ENCODE results near the gene ATP6V0A4. TPM values are rescaled to one million over a fixed set of nuclear protein-coding genes. Genes with fewer than 3 reads are reported as not detected.
"Not testable (repeated sequence)": the region's sequence is repeated elsewhere in the genome, so short reads cannot be mapped to it uniquely, and the experiment has no call there.

Gene ATP6V0A4
- total RNA-seq, 1 donor from 2014 or later = not detected

DNA sequence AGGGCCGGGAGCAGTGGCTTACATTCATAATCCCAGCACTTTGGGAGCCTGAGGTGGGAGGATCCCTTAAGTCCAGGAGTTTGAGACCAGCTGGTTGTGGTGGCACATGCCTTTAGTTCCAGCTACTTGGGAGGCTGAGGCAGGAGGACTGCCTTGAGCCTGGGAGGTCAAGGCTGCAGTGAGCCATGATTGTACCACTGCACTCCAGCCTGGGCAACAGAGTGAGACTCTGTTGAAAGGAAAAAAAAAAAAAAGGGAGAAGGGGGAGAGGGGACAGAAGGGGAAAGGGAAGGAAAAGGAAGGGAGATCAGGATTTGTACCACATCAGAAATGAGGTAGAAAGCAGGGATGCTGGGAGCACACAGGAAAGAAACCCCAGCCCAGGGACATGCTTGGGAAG, 58.1 kb downstream of the ATP6V0A4 start:
- Mint-ChIP-seq H3K4me3 (ENCODE audit: unreplicated experiment) (no peak overlapping the region), H3K4me1 (ENCODE audit: unreplicated experiment) (no peaks in the 10 kb centered on the region), H3K27ac (ENCODE audit: unreplicated experiment) (no peak overlapping the region), H3K9me3 (ENCODE audit: unreplicated experiment) (no peaks in the 10 kb centered on the region), H3K27me3 (ENCODE audit: unreplicated experiment) (no peaks in the 10 kb centered on the region), H3K36me3 (ENCODE audit: low read depth, unreplicated experiment) (no peaks in the 10 kb centered on the region)
- TF ChIP-seq, protein P1, sequence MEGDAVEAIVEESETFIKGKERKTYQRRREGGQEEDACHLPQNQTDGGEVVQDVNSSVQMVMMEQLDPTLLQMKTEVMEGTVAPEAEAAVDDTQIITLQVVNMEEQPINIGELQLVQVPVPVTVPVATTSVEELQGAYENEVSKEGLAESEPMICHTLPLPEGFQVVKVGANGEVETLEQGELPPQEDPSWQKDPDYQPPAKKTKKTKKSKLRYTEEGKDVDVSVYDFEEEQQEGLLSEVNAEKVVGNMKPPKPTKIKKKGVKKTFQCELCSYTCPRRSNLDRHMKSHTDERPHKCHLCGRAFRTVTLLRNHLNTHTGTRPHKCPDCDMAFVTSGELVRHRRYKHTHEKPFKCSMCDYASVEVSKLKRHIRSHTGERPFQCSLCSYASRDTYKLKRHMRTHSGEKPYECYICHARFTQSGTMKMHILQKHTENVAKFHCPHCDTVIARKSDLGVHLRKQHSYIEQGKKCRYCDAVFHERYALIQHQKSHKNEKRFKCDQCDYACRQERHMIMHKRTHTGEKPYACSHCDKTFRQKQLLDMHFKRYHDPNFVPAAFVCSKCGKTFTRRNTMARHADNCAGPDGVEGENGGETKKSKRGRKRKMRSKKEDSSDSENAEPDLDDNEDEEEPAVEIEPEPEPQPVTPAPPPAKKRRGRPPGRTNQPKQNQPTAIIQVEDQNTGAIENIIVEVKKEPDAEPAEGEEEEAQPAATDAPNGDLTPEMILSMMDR (IDR thresholded peaks at IDR 0.05; ENCODE audit: unreplicated experiment) = no peak
- DNase-seq (ENCODE audit: low spot score) = no peak

DNA sequence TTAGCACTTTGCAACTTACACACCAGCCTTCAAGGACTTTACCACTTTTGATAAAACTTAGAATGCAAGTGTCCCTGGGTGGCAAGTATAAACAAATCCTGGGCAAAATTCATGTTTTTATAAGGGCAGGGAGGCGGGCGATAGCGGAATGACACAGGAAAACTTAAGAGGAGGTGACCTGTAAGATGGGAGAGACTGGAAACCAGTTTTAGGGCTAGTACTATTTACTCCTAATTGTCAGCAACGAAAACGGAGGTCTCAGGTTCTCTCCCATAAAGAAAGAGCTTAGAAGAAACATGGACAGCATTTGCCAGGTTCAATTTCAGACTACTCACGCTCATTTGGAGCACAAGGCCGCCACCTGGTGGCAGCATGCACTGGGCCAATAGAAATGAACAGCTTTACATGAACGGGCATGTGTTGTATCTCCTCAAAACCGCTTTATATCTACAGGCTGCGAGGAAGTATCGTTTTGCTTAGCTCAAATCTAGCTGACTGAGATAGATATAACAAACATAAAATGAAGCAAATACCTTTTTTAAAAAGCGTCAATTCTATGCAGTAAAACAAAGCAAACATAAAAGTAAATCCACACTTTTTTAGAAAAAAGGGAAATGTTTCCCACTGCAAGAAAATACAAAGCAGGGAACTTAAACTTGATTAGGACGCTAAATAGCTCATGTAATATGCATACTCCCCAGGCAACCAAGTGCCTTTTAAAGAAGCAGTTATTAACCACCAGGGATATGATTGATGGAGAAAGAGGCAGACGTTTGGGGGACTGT, 59.3 kb downstream of the ATP6V0A4 start:
- Mint-ChIP-seq H3K36me3 (ENCODE audit: low read depth, unreplicated experiment) (no peaks in the 10 kb centered on the region), H3K27ac (ENCODE audit: unreplicated experiment) (no peak overlapping the region), H3K27me3 (ENCODE audit: unreplicated experiment) (no peaks in the 10 kb centered on the region), H3K4me3 (ENCODE audit: unreplicated experiment) (no peak overlapping the region), H3K9me3 (ENCODE audit: unreplicated experiment) (no peaks in the 10 kb centered on the region), H3K4me1 (ENCODE audit: unreplicated experiment) (no peaks in the 10 kb centered on the region)
- peak; percentile 86 for DNase-seq (ENCODE audit: low spot score)
- TF ChIP-seq, protein P1 (IDR thresholded peaks at IDR 0.05; ENCODE audit: unreplicated experiment) = peak; percentile 90

DNA sequence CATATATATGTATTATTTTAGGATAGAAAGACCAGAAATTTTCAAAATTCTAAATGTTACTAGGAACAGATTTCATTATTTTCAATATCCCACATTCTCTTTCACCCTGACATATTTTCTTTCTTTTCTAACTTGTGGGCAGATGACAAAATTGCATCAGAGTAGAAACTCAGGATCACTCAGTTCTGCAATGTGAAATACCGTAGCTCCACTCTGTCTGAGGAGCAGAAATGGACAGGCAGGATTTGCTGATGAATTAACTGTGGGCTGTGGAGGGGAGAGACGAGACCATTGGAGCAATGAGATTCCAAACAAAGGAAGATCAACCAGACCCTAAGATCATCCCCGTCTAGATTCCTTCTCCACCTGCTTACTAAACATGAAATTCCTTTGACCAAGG, 59.9 kb downstream of the ATP6V0A4 start:
- TF ChIP-seq, protein P1 (IDR thresholded peaks at IDR 0.05; ENCODE audit: unreplicated experiment) = no peak
- H3K4me1 Mint-ChIP-seq (ENCODE audit: unreplicated experiment) = no peaks in the 10 kb centered on the region
- no peaks in the 10 kb centered on the region for H3K27me3 Mint-ChIP-seq (ENCODE audit: unreplicated experiment)
- no peaks in the 10 kb centered on the region for H3K36me3 Mint-ChIP-seq (ENCODE audit: low read depth, unreplicated experiment)
- no peak overlapping the region for H3K27ac Mint-ChIP-seq (ENCODE audit: unreplicated experiment)
- DNase-seq (ENCODE audit: low spot score) = no peak
- H3K9me3 Mint-ChIP-seq (ENCODE audit: unreplicated experiment) = no peaks in the 10 kb centered on the region
- no peak overlapping the region for H3K4me3 Mint-ChIP-seq (ENCODE audit: unreplicated experiment)

- no peaks in the 10 kb centered on the region for H3K36me3 Mint-ChIP-seq (ENCODE audit: low read depth, unreplicated experiment)
- DNase-seq (ENCODE audit: low spot score) = no peak
- no peak overlapping the region for H3K4me3 Mint-ChIP-seq (ENCODE audit: unreplicated experiment)
- no peaks in the 10 kb centered on the region for H3K4me1 Mint-ChIP-seq (ENCODE audit: unreplicated experiment)
- TF ChIP-seq, protein P1 (IDR thresholded peaks at IDR 0.05; ENCODE audit: unreplicated experiment) = no peak
- H3K27ac Mint-ChIP-seq (ENCODE audit: unreplicated experiment) = no peak overlapping the region
- no peaks in the 10 kb centered on the region for H3K9me3 Mint-ChIP-seq (ENCODE audit: unreplicated experiment)
- H3K27me3 Mint-ChIP-seq (ENCODE audit: unreplicated experiment) = no peaks in the 10 kb centered on the region
Measured at GRCh38 chr7:138735399-138735798, 62.6 kb downstream of the ATP6V0A4 start.

- not testable (repeated sequence) for H3K4me1 Mint-ChIP-seq (ENCODE audit: unreplicated experiment)
Measured at GRCh38 chr7:138731733-138732132, 66.3 kb downstream of the ATP6V0A4 start.

More at GRCh38 chr7:138731733-138732132, 66.3 kb downstream of the ATP6V0A4 start:
- H3K27ac Mint-ChIP-seq (ENCODE audit: unreplicated experiment); H3K9me3 Mint-ChIP-seq (ENCODE audit: unreplicated experiment); H3K27me3 Mint-ChIP-seq (ENCODE audit: unreplicated experiment); DNase-seq (ENCODE audit: low spot score); H3K4me3 Mint-ChIP-seq (ENCODE audit: unreplicated experiment); H3K36me3 Mint-ChIP-seq (ENCODE audit: low read depth, unreplicated experiment): not testable (repeated sequence)
